ENCODE measurements around the gene ERO1A.

ERO1A gene

GRCh38 chr14:52599974-52600373 lies 95.4 kb downstream of the ERO1A start:
- no peak for DNase-seq

- DNase-seq = no peak
Measured at GRCh38 chr14:52598568-52598967, 96.8 kb downstream of the ERO1A start.

- no peak for DNase-seq
Measured at GRCh38 chr14:52596861-52597260, 98.5 kb downstream of the ERO1A start.

GRCh38 chr14:52596320-52596719 lies 99.0 kb downstream of the ERO1A start:
- DNase-seq = no peak

GRCh38 chr14:52590318-52590717 lies 105.0 kb downstream of the ERO1A start:
- DNase-seq = no peak

All from NCI-H2227 treated with DMSO at 0.1 percent for 48 hours (cell line).